Fibroblast of villous mesenchyme (primary cell): ENCODE measurements around the gene RDH16. TPM values are rescaled to one million over a fixed set of nuclear protein-coding genes. Genes with fewer than 3 reads are reported as not detected.
"Not testable (repeated sequence)": the region's sequence is repeated elsewhere in the genome, so short reads cannot be mapped to it uniquely, and the experiment has no call there.

ENCODE experiments used
- DNase-seq: peaks from one replicate; pipeline ENCODE4 v3.0.0-alpha.2; 2010; ENCODE audit warnings: low read depth
- H3K4me3 ChIP-seq: 2 replicates; pipeline ENCODE4 v1.5.1; 2011; ENCODE audit warnings: low read depth, mild to moderate bottlenecking, low read length
- total RNA-seq: library from RNA; depleted of rRNA; stranded (reverse); fragments of >200 nt; gene quantifications from 2 replicates; pipeline ENCODE4 v1.2.3, GENCODE V29; 2012
- TF ChIP-seq, protein P1 (sequence below): IDR thresholded peaks from 2 replicates; pipeline ENCODE4 v1.5.1; 2012; ENCODE audit warnings: low read depth, mild to moderate bottlenecking, low read length; ENCODE audit not compliant: insufficient read depth

RDH16 gene
- total RNA-seq, 1 donor, result under 0.01 TPM

DNA sequence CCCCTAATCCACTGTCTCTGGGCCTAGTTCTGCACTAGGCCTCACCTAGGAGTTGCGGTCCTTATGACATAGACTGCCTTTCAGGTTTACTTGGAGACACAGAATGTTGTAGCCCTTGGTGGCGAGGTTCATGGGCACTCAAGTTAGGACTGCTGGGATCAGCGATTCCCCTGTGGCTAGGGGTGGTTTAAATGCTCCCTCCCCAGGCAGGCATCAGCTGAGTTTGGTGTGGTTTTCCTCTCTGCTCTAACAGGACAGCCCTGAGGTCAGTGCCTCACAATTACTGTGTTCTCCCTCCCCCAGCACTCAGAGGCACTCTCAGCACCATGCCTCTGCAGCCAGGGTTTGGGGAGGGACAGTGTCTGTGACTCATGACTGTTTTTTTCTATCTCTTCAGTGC lies 22.2 kb upstream of the RDH16 start:
- H3K4me3 ChIP-seq, result no peak overlapping the region
- DNase-seq, result no peak
- TF ChIP-seq, protein P1, sequence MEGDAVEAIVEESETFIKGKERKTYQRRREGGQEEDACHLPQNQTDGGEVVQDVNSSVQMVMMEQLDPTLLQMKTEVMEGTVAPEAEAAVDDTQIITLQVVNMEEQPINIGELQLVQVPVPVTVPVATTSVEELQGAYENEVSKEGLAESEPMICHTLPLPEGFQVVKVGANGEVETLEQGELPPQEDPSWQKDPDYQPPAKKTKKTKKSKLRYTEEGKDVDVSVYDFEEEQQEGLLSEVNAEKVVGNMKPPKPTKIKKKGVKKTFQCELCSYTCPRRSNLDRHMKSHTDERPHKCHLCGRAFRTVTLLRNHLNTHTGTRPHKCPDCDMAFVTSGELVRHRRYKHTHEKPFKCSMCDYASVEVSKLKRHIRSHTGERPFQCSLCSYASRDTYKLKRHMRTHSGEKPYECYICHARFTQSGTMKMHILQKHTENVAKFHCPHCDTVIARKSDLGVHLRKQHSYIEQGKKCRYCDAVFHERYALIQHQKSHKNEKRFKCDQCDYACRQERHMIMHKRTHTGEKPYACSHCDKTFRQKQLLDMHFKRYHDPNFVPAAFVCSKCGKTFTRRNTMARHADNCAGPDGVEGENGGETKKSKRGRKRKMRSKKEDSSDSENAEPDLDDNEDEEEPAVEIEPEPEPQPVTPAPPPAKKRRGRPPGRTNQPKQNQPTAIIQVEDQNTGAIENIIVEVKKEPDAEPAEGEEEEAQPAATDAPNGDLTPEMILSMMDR, result no peak

DNA sequence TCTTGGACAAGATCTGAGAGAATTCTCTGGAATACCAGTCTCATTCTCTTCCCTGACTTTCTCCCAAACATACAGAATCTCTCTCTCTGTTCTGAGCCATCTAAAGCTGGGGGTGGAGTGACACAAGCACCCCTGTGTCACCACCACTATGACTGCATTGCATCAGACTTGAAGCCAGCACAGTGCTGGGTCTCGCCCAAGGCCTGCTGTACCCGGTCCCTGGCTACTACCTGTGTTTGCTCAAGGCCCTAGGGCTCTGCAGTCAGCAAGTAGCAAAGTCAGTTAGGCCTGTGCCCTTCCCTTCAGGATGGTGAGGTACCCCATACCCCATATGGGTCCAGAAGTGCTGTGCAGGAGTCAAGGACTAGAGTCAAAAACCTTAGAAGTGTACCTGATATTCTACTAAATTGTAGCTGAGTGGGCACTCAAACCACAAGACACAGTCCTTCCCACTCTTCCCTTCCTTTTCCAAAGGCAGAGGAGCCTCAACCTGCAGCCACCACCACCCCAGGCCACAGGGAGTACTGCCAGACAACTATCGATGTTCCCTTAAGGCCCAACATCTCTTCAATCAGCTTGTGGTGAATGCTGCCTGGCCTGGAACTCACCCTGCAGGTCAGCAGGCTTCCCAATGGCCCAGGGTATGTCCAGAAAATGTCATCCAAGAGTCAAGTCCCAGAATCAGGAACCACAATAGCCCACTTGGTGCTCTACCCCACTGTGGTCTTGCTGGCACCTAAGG lies 21.2 kb upstream of the RDH16 start:
- H3K4me3 ChIP-seq, result no peak overlapping the region
- DNase-seq, result no peak
- TF ChIP-seq, protein P1, result no peak

DNA sequence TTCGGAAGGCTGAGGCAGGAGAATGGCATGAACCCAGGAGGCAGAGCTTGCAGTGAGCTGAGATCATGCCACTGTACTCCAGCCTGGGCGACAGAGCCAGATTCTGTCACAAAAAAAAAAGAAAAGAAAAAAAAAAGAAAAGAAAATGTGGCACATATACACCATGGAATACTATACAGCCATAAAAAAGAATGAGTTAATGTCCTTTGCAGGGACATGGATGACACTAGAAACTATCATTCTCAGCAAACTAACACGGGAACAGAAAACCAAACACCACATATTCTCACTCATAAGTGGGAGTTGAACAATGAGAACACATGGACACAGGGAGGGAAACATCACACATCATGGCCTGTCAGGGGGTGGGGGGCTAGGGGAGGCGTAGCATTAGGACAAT lies 20.0 kb upstream of the RDH16 start:
- not testable (repeated sequence) for DNase-seq, H3K4me3 ChIP-seq

DNA sequence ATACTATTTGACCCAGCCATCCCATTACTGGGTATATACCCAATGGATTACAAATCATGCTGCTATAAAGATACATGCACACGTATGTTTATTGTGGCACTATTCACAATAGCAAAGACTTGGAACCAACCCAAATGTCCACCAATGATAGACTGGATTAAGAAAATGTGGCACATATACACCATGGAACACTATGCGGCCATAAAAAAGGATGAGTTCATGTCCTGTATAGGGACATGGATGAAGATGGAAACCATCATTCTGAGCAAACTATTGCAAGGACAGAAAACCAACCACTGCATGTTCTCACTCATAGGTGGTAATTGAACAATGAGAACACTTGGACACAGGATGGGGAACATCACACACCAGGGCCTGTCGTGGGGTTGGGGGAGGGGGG lies 16.8 kb upstream of the RDH16 start:
- DNase-seq, H3K4me3 ChIP-seq: not testable (repeated sequence)

DNA sequence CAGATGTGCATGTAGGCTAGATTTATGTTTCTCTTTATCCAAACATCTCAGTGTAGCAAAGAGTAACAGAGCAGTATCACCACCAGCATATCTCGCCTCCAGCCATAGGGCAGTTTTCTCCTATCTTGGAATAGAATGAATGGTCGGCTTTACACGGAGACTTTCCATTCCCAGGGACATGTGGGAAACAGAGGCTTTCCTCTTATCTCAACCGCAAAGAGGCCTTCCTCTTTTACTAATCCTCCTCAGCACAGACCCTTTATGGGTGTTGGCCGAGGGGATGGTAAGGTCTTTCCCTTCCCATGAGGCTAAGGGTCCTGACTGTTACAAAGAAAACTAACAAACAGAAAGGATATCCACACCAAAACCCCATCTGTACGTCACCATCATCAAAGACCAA lies 11.5 kb upstream of the RDH16 start:
- H3K4me3 ChIP-seq, result not testable (repeated sequence)
- DNase-seq, result peak; percentile 91

DNA sequence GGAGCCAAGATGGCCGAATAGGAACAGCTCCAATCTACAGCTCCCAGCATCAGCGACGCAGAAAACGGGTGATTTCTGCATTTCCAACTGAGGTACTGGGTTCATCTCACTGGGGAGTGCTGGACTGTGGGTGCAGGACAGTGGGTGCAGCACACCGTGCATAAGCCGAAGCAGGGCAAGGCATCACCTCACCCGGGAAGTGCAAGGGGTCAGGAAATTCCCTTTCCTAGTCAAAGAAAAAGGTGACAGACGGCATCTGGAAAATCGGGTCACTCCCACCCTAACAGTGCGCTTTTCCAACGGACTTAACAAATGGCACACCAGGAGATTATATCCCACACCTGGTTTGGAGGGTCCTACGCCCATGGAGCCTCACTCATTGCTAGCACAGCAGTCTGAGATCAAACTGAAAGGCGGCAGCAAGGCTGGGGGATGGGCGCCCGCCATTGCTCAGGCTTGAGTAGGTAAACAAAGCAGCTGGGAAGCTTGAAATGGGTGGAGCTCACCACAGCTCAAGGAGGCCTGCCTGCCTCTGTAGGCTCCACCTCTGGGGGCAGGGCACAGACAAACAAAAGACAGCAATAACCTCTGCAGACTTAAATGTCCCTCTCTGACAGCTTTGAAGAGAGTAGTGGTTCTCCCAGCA lies 8.7 kb upstream of the RDH16 start:
- DNase-seq, H3K4me3 ChIP-seq: not testable (repeated sequence)

GRCh38 chr12:56965124-56965523 lies 7.7 kb upstream of the RDH16 start:
- not testable (repeated sequence) for H3K4me3 ChIP-seq, DNase-seq

DNA sequence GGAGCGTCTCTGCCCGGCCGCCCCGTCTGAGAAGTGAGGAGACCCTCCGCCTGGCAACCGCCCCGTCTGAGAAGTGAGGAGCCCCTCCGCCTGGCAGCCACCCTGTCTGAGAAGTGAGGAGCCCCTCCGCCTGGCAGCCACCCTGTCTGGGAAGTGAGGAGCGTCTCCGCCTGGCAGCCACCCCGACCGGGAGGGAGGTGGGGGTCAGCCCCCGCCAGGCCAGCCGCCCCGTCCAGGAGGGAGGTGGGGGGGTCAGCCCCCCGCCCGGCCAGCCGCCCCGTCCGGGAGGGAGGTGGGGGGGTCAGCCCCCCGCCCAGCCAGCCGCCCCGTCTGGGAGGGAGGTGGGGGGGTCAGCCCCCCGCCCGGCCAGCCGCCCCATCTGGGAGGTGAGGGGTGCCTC lies 6.1 kb upstream of the RDH16 start:
- DNase-seq, H3K4me3 ChIP-seq: not testable (repeated sequence)

- not testable (repeated sequence) for H3K4me3 ChIP-seq, DNase-seq
These were observed 4.8 kb upstream of the RDH16 start for GRCh38 chr12:56962247-56962646.

- TF ChIP-seq, protein P1, result no peak
- DNase-seq, result no peak
- no peak overlapping the region for H3K4me3 ChIP-seq
These were observed 1.0 kb upstream of the RDH16 start for GRCh38 chr12:56958422-56958821.
